ENCODE measurements around the gene KRABD2.
A peak's percentile ranks its signal among the peaks of the same experiment; 100 is the strongest.
"Not testable (repeated sequence)": the region's sequence is repeated elsewhere in the genome, so short reads cannot be mapped to it uniquely, and the experiment has no call there.

Gene KRABD2

GRCh38 chr17:8394497-8394896 is 18.0 kb upstream of the KRABD2 start:
- DNase-seq (ENCODE audit: extremely low read depth in 1 of 11, low read depth in 9 of 11, low spot score in 4 of 11): not testable (repeated sequence)

- DNase-seq (ENCODE audit: extremely low read depth in 1 of 11, low read depth in 9 of 11, low spot score in 4 of 11): no peak
Measured at GRCh38 chr17:8393470-8394231, 17.1 kb upstream of the KRABD2 start.

GRCh38 chr17:8392674-8393469 is 16.4 kb upstream of the KRABD2 start:
- DNase-seq (ENCODE audit: extremely low read depth in 1 of 11, low read depth in 9 of 11, low spot score in 4 of 11): no peak

GRCh38 chr17:8392274-8392673 is 15.8 kb upstream of the KRABD2 start:
- DNase-seq (ENCODE audit: extremely low read depth in 1 of 11, low read depth in 9 of 11, low spot score in 4 of 11): no peak

- no peak for DNase-seq (ENCODE audit: extremely low read depth in 1 of 11, low read depth in 9 of 11, low spot score in 4 of 11)
Measured at GRCh38 chr17:8391711-8392110, 15.2 kb upstream of the KRABD2 start.

- DNase-seq (ENCODE audit: extremely low read depth in 1 of 11, low read depth in 9 of 11, low spot score in 4 of 11): no peak
Measured at GRCh38 chr17:8387914-8388651, 11.6 kb upstream of the KRABD2 start.

GRCh38 chr17:8386841-8387240 is 10.3 kb upstream of the KRABD2 start:
- no peak for DNase-seq (ENCODE audit: extremely low read depth in 1 of 11, low read depth in 9 of 11, low spot score in 4 of 11)

GRCh38 chr17:8384801-8385378 is 8.4 kb upstream of the KRABD2 start:
- DNase-seq (ENCODE audit: extremely low read depth in 1 of 11, low read depth in 9 of 11, low spot score in 4 of 11): no peak

- DNase-seq (ENCODE audit: extremely low read depth in 1 of 11, low read depth in 9 of 11, low spot score in 4 of 11): peak; percentile 94 to 99 (median 98)
Measured at GRCh38 chr17:8383143-8383822, 6.8 kb upstream of the KRABD2 start, which contains the start of gene RPL26. Gene RPL26, minus strand, starts transcription at chr17:8383193. Its CDS starts 883 bp downstream, at chr17:8382310.

- DNase-seq (ENCODE audit: extremely low read depth in 1 of 11, low read depth in 9 of 11, low spot score in 4 of 11): no peak
Measured at GRCh38 chr17:8382880-8383142, 6.3 kb upstream of the KRABD2 start.

GRCh38 chr17:8382052-8382879 is 5.8 kb upstream of the KRABD2 start:
- DNase-seq (ENCODE audit: extremely low read depth in 1 of 11, low read depth in 9 of 11, low spot score in 4 of 11): no peak

GRCh38 chr17:8380049-8380448 is 3.5 kb upstream of the KRABD2 start:
- no peak for DNase-seq (ENCODE audit: extremely low read depth in 1 of 11, low read depth in 9 of 11, low spot score in 4 of 11)

GRCh38 chr17:8378117-8378516 is 1.6 kb upstream of the KRABD2 start:
- DNase-seq (ENCODE audit: extremely low read depth in 1 of 11, low read depth in 9 of 11, low spot score in 4 of 11): not testable (repeated sequence)

- no peak for DNase-seq (ENCODE audit: extremely low read depth in 1 of 11, low read depth in 9 of 11, low spot score in 4 of 11)
Measured at GRCh38 chr17:8377422-8377821, 918 bp upstream of the KRABD2 start.

- DNase-seq (ENCODE audit: extremely low read depth in 1 of 11, low read depth in 9 of 11, low spot score in 4 of 11): peak in 3 of 11 donors; percentile 37 to 61 (median 50)
Measured at GRCh38 chr17:8375738-8376259, 705 bp downstream of the KRABD2 start.

- not testable (repeated sequence) for DNase-seq (ENCODE audit: extremely low read depth in 1 of 11, low read depth in 9 of 11, low spot score in 4 of 11)
Measured at GRCh38 chr17:8373856-8374255, 2.6 kb downstream of the KRABD2 start.

- no peak for DNase-seq (ENCODE audit: extremely low read depth in 1 of 11, low read depth in 9 of 11, low spot score in 4 of 11)
Measured at GRCh38 chr17:8372422-8372821, 4.1 kb downstream of the KRABD2 start.

GRCh38 chr17:8371786-8372185 is 4.7 kb downstream of the KRABD2 start:
- DNase-seq (ENCODE audit: extremely low read depth in 1 of 11, low read depth in 9 of 11, low spot score in 4 of 11): no peak
